Muscle of back (tissue), 11 donors: ENCODE data around the gene GAL. TPM values are rescaled to one million over a fixed set of nuclear protein-coding genes. Genes with fewer than 3 reads are reported as not detected.
A peak's percentile ranks its signal among the peaks of the same experiment; 100 is the strongest.

Experiments used
- DNase-seq, 3 donors: peaks; one replicate each; pipeline versions ENCODE4 v3.0.0 to v3.0.0-alpha.2; 2013
- polyA plus RNA-seq, 10 donors: library from polyadenylated mRNA; unstranded; fragments of 120-200 nt; gene quantifications; one replicate each; pipeline ENCODE4 v1.2.1, GENCODE V29; 2013; ENCODE audit not compliant: insufficient read length in 10 of 10

GAL gene
- polyA plus RNA-seq, 10 donors = 0.36 to 1.3 (median 0.51) TPM; not detected in 3

- DNase-seq = no peak
Measured at GRCh38 chr11:68658097-68658496, 26.2 kb upstream of the GAL start.

GRCh38 chr11:68658661-68659060, 25.7 kb upstream of the GAL start:
- peak; percentile 1 to 51 (median 8) for DNase-seq

- DNase-seq = peak; percentile 78 to 86 (median 85)
Measured at GRCh38 chr11:68659158-68659921, 25.0 kb upstream of the GAL start.

DNA sequence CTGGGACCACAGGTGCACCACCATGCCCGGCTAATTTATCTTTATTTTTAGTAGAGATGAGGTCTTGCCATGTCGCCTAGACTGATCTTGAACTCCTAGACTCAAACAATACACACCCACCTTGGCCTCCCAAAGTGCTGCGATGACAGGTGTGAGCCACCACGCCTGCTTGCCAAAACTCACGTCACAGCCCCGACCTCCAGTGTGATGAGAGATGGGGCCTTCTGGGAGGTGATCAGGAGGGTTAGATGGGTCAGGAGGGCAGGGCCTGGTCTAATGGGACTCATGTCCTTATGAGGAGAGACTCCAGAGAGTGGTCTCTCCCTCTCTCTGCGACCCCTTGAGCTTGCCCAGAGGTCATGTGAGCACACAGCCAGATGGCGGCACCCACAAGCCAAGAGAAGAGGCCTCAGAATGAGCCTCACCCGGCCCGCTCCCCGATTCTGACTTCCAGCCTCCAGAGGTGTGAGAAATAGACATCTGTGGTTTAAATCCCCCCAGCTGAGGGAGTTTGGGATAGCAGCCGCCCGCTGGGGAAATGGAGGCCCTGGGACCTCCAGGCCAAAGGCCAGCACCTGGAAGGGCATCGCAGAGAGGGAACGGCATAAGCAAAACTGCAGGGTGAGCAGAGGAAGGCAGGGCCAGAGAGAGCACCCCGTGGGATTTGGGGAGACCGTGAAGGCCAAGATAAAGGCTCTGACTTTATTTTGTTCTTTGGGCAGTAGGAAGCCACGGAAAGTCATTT, 24.1 kb upstream of the GAL start:
- DNase-seq = no peak

- no peak for DNase-seq
Measured at GRCh38 chr11:68661014-68661413, 23.3 kb upstream of the GAL start.

GRCh38 chr11:68661697-68662603, 22.4 kb upstream of the GAL start:
- DNase-seq = no peak

DNA sequence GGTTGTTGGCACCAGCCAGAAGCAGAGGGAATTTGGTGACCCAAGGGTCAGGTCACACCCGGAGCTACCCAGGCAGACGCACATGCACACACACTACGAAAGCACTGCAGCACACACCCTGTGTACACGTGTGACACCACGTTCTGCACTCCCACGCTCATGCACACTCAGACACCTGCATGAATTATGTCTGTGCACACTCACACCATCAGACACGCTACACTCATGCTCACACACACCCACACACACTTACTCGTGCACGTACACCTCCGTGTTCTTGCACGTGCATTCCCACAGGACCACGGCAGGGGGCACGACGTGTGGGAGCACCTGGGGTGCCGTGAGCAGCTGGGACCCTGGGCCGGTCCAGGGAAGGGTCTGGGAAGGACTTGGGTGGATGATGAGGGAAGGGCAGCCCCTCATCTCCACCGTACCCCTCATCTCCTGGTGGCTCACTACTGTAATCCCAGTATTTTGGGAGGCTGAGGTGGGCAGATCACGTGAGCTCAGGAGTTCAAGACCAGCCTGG, 20.8 kb upstream of the GAL start:
- no peak for DNase-seq

DNA sequence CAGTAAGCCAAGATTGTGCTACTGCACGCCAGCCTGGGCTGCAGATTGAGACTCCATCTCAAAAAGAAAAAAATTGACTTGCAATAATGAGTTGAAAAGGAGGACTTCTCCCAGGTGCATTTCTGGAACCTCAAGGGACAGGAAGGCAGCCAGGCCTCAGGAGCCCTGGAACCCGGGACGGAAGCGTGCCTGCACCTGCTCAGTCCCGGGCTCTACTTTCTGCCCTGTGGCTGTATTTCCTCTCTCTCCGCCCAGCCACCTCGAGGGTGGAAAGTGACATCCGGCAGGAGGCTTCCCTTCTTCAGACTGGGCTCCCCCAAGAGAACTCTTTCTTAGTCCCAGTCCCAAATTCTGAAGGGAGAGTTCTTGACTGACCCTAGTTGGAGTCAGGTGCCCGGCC, 20.2 kb upstream of the GAL start:
- no peak for DNase-seq

- DNase-seq = no peak
Measured at GRCh38 chr11:68664906-68665305, 19.4 kb upstream of the GAL start.

- DNase-seq = no peak
Measured at GRCh38 chr11:68665436-68665835, 18.9 kb upstream of the GAL start.

- no peak for DNase-seq
Measured at GRCh38 chr11:68666849-68667248, 17.5 kb upstream of the GAL start.

- no peak for DNase-seq
Measured at GRCh38 chr11:68667511-68668500, 16.5 kb upstream of the GAL start.

DNA sequence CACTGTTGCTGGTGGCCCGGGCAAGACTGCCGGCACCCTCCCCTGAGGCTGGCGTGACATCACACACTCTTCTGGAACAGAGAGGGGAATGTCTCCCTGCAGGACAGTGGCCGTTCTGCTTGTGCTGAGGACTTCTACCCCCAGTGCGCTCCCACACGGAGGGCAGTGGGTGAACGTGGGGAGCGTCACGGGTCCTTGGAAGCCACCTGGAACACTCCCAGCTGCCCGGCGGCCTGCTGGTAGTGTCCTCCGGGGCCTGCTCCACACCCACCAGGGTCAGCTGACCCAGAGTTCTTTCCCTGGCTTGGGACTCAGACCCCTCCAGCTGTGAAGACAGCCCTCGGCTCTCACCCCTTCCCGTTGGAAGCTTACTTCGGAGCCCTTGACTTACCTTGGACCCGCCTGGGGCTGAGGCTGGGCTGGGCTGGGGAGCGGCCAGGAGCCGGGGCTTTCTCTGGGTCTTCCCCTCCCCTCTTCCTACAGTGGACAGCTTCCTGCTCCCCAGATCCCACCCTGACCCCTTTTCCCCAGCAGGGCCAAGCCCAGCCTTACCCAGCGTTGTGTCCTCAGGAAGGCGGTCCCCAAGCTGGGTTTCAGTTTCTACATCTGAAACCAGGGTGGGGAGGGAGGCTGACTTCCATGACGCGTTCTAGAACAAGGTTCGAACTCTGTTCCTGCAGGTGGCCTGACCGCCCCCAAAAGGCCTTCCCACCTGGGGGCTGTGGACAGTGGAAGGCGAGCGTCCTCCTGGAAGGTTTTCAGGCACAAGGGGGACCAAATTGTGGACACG, 14.8 kb upstream of the GAL start:
- DNase-seq = no peak

GRCh38 chr11:68670208-68670992, 13.9 kb upstream of the GAL start:
- DNase-seq = no peak

DNA sequence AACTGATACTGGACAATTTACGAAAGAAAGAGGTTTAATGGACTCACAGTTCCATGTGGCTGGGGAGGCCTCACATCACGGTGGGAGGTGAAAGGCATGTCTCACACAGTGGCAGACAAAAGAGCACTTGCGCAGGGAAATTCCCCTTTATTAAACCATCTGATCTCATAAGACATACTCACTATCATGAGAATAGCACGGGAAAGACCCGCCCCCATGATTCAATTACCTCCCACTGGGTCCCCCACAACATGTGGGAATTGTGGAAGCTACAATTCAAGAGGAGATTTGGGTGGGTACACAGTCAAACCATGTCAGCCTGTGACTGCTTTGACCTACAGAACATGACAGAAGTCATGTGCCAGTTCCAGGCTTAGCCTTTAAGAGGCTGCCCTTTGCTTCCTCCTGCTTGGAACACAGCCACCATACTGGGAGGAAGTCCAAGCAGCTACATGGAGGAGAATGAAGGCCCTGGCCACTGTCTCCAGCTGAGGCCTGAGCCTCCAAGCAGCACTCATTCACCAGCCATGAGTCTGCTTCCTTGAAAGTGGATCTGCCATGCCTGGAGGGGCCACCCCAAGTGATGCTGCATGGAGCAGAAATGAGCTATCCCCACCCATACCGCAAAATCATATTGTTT, 10.9 kb upstream of the GAL start:
- no peak for DNase-seq

- DNase-seq = no peak
Measured at GRCh38 chr11:68673991-68674390, 10.4 kb upstream of the GAL start.

GRCh38 chr11:68674461-68674860, 9.9 kb upstream of the GAL start:
- no peak for DNase-seq

DNA sequence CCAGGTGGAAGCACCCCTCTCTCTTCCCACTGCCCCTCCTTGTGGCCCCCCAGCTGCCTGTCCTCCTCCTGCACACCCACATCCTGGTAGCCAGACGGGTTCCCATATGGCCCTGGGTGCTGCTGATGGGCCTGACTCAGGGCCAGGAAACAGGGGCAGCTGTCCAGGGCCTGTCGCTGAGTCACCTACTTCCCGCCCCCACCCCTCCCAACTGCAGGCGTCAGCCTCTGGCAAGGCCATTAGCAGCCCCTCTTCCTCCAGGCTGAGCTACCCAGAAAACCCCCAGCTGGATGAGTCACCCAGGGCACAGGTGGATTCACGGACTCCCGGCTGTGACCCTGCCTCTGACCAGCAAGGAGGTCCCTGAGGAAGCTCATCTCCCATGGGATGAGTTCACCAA, 6.9 kb upstream of the GAL start:
- DNase-seq = peak; percentile 38 to 62 (median 47)
